H9 (cell line): ENCODE data around the gene KLK7. TPM values are rescaled to one million over a fixed set of nuclear protein-coding genes. Genes with fewer than 3 reads are reported as not detected.

Source experiments
- DNase-seq: peaks from one replicate; pipeline ENCODE4 v3.0.0-alpha.2; 2017
- H2AFZ ChIP-seq: one replicate; pipeline ENCODE4 v1.6.1; 2013; ENCODE audit warnings: mild to moderate bottlenecking, low read length, control low read depth, moderate library complexity
- H2AK5ac ChIP-seq: 2 replicates; pipeline ENCODE4 v1.6.1; 2013; ENCODE audit warnings: low read length, control low read depth, mixed read lengths; ENCODE audit not compliant: insufficient read length
- H2BK120ac ChIP-seq: one replicate; pipeline ENCODE4 v1.6.1; 2013; ENCODE audit warnings: low read depth, mild to moderate bottlenecking, low read length, control low read depth, inconsistent platforms; ENCODE audit not compliant: poor library complexity, severe bottlenecking
- H2BK12ac ChIP-seq: 2 replicates; pipeline ENCODE4 v1.6.1; 2013; ENCODE audit warnings: low read length, control low read depth, mixed read lengths, low read depth; ENCODE audit not compliant: insufficient read length
- H2BK15ac ChIP-seq: 2 replicates; pipeline ENCODE4 v1.6.1; 2013; ENCODE audit warnings: low read depth, low read length, control low read depth
- H2BK20ac ChIP-seq: one replicate; pipeline ENCODE4 v1.6.1; 2013; ENCODE audit warnings: low read depth, mild to moderate bottlenecking, low read length, control low read depth, inconsistent platforms; ENCODE audit not compliant: poor library complexity, severe bottlenecking
- H2BK5ac ChIP-seq: 2 replicates; pipeline ENCODE4 v1.6.1; 2013; ENCODE audit warnings: low read length, control low read depth, mixed read lengths; ENCODE audit not compliant: insufficient read length
- H3K14ac ChIP-seq: 2 replicates; pipeline ENCODE4 v1.6.1; 2013; ENCODE audit warnings: low read length, control low read depth; ENCODE audit not compliant: insufficient read depth
- H3K18ac ChIP-seq: 2 replicates; pipeline ENCODE4 v1.6.1; 2013; ENCODE audit warnings: low read depth, mild to moderate bottlenecking, mixed read lengths, low read length, control low read depth; ENCODE audit not compliant: insufficient read length
- H3K23ac ChIP-seq: 2 replicates; pipeline ENCODE4 v1.6.1; 2013; ENCODE audit warnings: low read length, control low read depth, mixed read lengths, low read depth; ENCODE audit not compliant: insufficient read length
- H3K23me2 ChIP-seq: 2 replicates; pipeline ENCODE4 v1.6.1; 2013; ENCODE audit warnings: low read depth, mild to moderate bottlenecking, mixed read lengths, low read length, control low read depth; ENCODE audit not compliant: insufficient read length, poor library complexity, severe bottlenecking
- H3K27ac ChIP-seq: 2 replicates; pipeline ENCODE4 v1.5.1; 2013; ENCODE audit warnings: low read length, control low read depth, mixed read lengths, low read depth; ENCODE audit not compliant: insufficient read length
- H3K27me3 ChIP-seq: 2 replicates; pipeline ENCODE4 v1.6.1; 2013; ENCODE audit warnings: low read length, control low read depth, inconsistent platforms; ENCODE audit not compliant: insufficient read depth
- H3K4ac ChIP-seq: 2 replicates; pipeline ENCODE4 v1.6.1; 2013; ENCODE audit warnings: low read depth, mild to moderate bottlenecking, control low read depth, inconsistent platforms, low read length, moderate library complexity
- H3K4me1 ChIP-seq: 2 replicates; pipeline ENCODE4 v1.6.1; 2013; ENCODE audit warnings: low read length, control low read depth, inconsistent platforms; ENCODE audit not compliant: insufficient read depth
- H3K4me2 ChIP-seq: 2 replicates; pipeline ENCODE4 v1.6.1; 2013; ENCODE audit warnings: low read length, control low read depth, mixed read lengths; ENCODE audit not compliant: insufficient read length, insufficient read depth
- H3K56ac ChIP-seq: 2 replicates; pipeline ENCODE4 v1.6.1; 2013; ENCODE audit warnings: low read depth, mild to moderate bottlenecking, mixed read lengths, low read length, control low read depth; ENCODE audit not compliant: insufficient read length
- H3K79me1 ChIP-seq: 2 replicates; pipeline ENCODE4 v1.6.1; 2013; ENCODE audit warnings: low read depth, mild to moderate bottlenecking, moderate library complexity, low read length, control low read depth, inconsistent platforms; ENCODE audit not compliant: insufficient read depth, poor library complexity, severe bottlenecking
- H3K79me2 ChIP-seq: 2 replicates; pipeline ENCODE4 v1.6.1; 2013; ENCODE audit warnings: low read length, control low read depth, inconsistent platforms; ENCODE audit not compliant: insufficient read depth
- H3K9ac ChIP-seq: 2 replicates; pipeline ENCODE4 v1.6.1; 2013; ENCODE audit warnings: low read length, control low read depth, mixed read lengths; ENCODE audit not compliant: insufficient read length; ENCODE audit errors: extremely low read depth
- H3K9me3 ChIP-seq: one replicate; pipeline ENCODE4 v1.6.1; 2013; ENCODE audit warnings: low read depth, low read length, inconsistent platforms; ENCODE audit not compliant: control insufficient read depth
- H3T11ph ChIP-seq: one replicate; pipeline ENCODE4 v1.6.1; 2013; ENCODE audit warnings: mild to moderate bottlenecking, low read length, control low read depth, inconsistent platforms
- H4K20me1 ChIP-seq: one replicate; pipeline ENCODE4 v1.6.1; 2013; ENCODE audit not compliant: control insufficient read depth, insufficient read length, insufficient read depth
- H4K5ac ChIP-seq: 2 replicates; pipeline ENCODE4 v1.6.1; 2013; ENCODE audit warnings: low read depth, mild to moderate bottlenecking, mixed read lengths, low read length, control low read depth; ENCODE audit not compliant: insufficient read length
- H4K8ac ChIP-seq: replicated peaks from 2 replicates; pipeline ENCODE4 v1.6.1; 2013; ENCODE audit warnings: low read length, control low read depth, mixed read lengths, low read depth; ENCODE audit not compliant: insufficient read length
- H4K91ac ChIP-seq: 2 replicates; pipeline ENCODE4 v1.6.1; 2013; ENCODE audit warnings: low read depth, mild to moderate bottlenecking, moderate library complexity, mixed read lengths, low read length, control low read depth; ENCODE audit not compliant: insufficient read length
- H3K27ac Mint-ChIP-seq, 3 experiments: 2 replicates in 2 of 3; 3 replicates in 1 of 3; pipeline ENCODE4 v1.8.0; 2020 to 2021; ENCODE audit warnings: mixed read lengths in 3 of 3, mild to moderate bottlenecking in 1 of 3, moderate library complexity in 1 of 3
- H3K27me3 Mint-ChIP-seq: 2 replicates; pipeline ENCODE4 v1.8.0; 2021; ENCODE audit warnings: low read depth, mild to moderate bottlenecking, moderate library complexity, mixed read lengths
- H3K36me3 Mint-ChIP-seq, 3 experiments: 2 replicates in 2 of 3; 3 replicates in 1 of 3; pipeline ENCODE4 v1.8.0; 2020 to 2021; ENCODE audit warnings: low read depth in 3 of 3, mixed read lengths in 3 of 3; ENCODE audit not compliant: insufficient read depth in 1 of 3
- H3K4me1 Mint-ChIP-seq, 2 experiments: 2 replicates each; pipeline ENCODE4 v1.8.0; 2020; ENCODE audit warnings: mixed read lengths in 2 of 2
- H3K4me3 Mint-ChIP-seq, 2 experiments: 2 replicates in 1 of 2; 3 replicates in 1 of 2; pipeline ENCODE4 v1.8.0; 2020 to 2021; ENCODE audit warnings: mild to moderate bottlenecking in 2 of 2, mixed read lengths in 2 of 2, moderate library complexity in 1 of 2
- H3K9me3 Mint-ChIP-seq, 2 experiments: 2 replicates in 1 of 2; 3 replicates in 1 of 2; pipeline ENCODE4 v1.8.0; 2020; ENCODE audit warnings: mild to moderate bottlenecking in 2 of 2, mixed read lengths in 2 of 2, moderate library complexity in 1 of 2
- CTCF ChIP-seq: fragments of 200-600 bp; sonication (generic); conservative IDR thresholded peaks from 3 replicates; pipeline ENCODE4 v1.8.0; 2021; ENCODE audit warnings: antibody characterized with exemption, mild to moderate bottlenecking
- whole genome bisulfite sequencing: extraction: QIAGEN DNeasy Blood & Tissue Kit; methylation state at CpG from one replicate; pipeline ENCODE4 v1.1.7; 2013; ENCODE audit warnings: missing lambda C conversion rate, low lambda C conversion rate, mixed read lengths; ENCODE audit not compliant: insufficient read length; ENCODE audit errors: extremely low coverage; 5-methylcytosine and 5-hydroxymethylcytosine counted together
- total RNA-seq: library from RNA; stranded (reverse); gene quantifications from 2 replicates; pipeline ENCODE4 v1.2.1, GENCODE V29; 2021

KLK7 gene
- total RNA-seq, 1 experiment from 2014 or later = 0.52 TPM

- no peaks in the 10 kb centered on the region for H4K20me1 ChIP-seq
- H3K4me1 ChIP-seq = peaks cover 3% of the 10 kb centered on the region; the same call in 1 of the 2 replicates
- H3K79me2 ChIP-seq = no peaks in the 10 kb centered on the region
- Mint-ChIP-seq H3K27me3 (peaks cover 18% of the 10 kb centered on the region), H3K4me1 (peaks cover 5 to 21% of the 10 kb centered on the region in 2 experiments), H3K27ac (peak within 1 kb of the TSS in 1 of 3 experiments; percentile 1; a peak in 4 of 7 replicates), H3K36me3 (no peaks in the 10 kb centered on the region), H3K4me3 (no peak within 1 kb of the TSS), H3K9me3 (peaks cover 0 to 2% of the 10 kb centered on the region in 2 experiments; a peak in 1 of 5 replicates)
- no peak for TF ChIP-seq CTCF
- no peak within 1 kb of the TSS for H2BK5ac ChIP-seq
- no peak within 1 kb of the TSS for H2BK12ac ChIP-seq
- H2BK20ac ChIP-seq = no peak within 1 kb of the TSS
- H2BK15ac ChIP-seq = no peak within 1 kb of the TSS
- H3K56ac ChIP-seq = no peak within 1 kb of the TSS
- no peak within 1 kb of the TSS for H3T11ph ChIP-seq
- no peak within 1 kb of the TSS for H2AFZ ChIP-seq
- H3K14ac ChIP-seq = no peak within 1 kb of the TSS; the same call in 1 of the 2 replicates
- no CpG with 5 or more reads among the region's 7 CpGs for WGBS
- H3K27me3 ChIP-seq = no peaks in the 10 kb centered on the region
- H3K27ac ChIP-seq = no peak within 1 kb of the TSS
- H4K5ac ChIP-seq = no peak within 1 kb of the TSS
- no peaks in the 10 kb centered on the region for H3K9me3 ChIP-seq
- H3K18ac ChIP-seq = peak within 1 kb of the TSS; percentile 49
- no peak within 1 kb of the TSS for H3K9ac ChIP-seq
- H3K4ac ChIP-seq = no peak within 1 kb of the TSS
- DNase-seq = peak; percentile 56
- H2AK5ac ChIP-seq = no peak within 1 kb of the TSS
- H3K79me1 ChIP-seq = no peaks in the 10 kb centered on the region
- no peak within 1 kb of the TSS for H3K23ac ChIP-seq
- H3K23me2 ChIP-seq = no peaks in the 10 kb centered on the region
- no peak within 1 kb of the TSS for H4K91ac ChIP-seq
- no peak within 1 kb of the TSS for H4K8ac ChIP-seq
- no peak within 1 kb of the TSS for H2BK120ac ChIP-seq
- H3K4me2 ChIP-seq = no peak within 1 kb of the TSS
Observed at GRCh38 chr19:50952910-50953309, 30.8 kb downstream of the KLK7 start, which contains the start of gene KLK5. Gene KLK5, minus strand, starts transcription at chr19:50953038. Its CDS starts 381 bp downstream, at chr19:50952657.
